B cell (primary cell): ENCODE results near the gene RPTOR. TPM values are rescaled to one million over a fixed set of nuclear protein-coding genes. Genes with fewer than 3 reads are reported as not detected.
A peak's percentile ranks its signal among the peaks of the same experiment; 100 is the strongest.

Source experiments
- ATAC-seq: fragments of 200-7000 bp; cut with Tn5 transposase; one replicate; pipeline ENCODE4 v1.10.0; 2021; ENCODE audit warnings: low read depth, mild to moderate bottlenecking, moderate number of reproducible peaks, moderate library complexity
- CTCF ChIA-PET: fragments of 350-600 bp; sonication (Branson Sonifier 250); formaldehyde crosslinking; loops from one replicate; lab custom pipeline; 2021; ENCODE audit warnings: antibody characterized with exemption, inconsistent platforms; lab: Charles Lee
- POLR2A ChIA-PET: fragments of 350-600 bp; sonication (Branson Sonifier 250); formaldehyde crosslinking; loops from one replicate; lab custom pipeline; 2021; ENCODE audit warnings: antibody characterized with exemption; lab: Charles Lee
- DNase-seq: peaks from one replicate; pipeline ENCODE4 v3.0.0; 2013
- H2AFZ ChIP-seq: 2 replicates; pipeline ENCODE4 v1.6.1; 2012; ENCODE audit warnings: mild to moderate bottlenecking, low read depth, low read length; ENCODE audit not compliant: insufficient read depth, poor library complexity, severe bottlenecking
- H3K27ac ChIP-seq, 2 donors: 1 replicate in 1 of 2; 2 replicates in 1 of 2; pipeline ENCODE4 v1.5.1; 2012 to 2013; ENCODE audit warnings: low read length in 2 of 2, mild to moderate bottlenecking in 2 of 2, moderate library complexity in 1 of 2
- H3K27me3 ChIP-seq, 4 experiments: fragments of 200-600 bp in 1 of 4; sonication (generic) in 1 of 4; replicated peaks in 1 of 4; 1 replicate in 2 of 4; 2 replicates in 2 of 4; pipeline versions ENCODE4 v1.6.1 to v1.7.0; 2013 to 2016; ENCODE audit warnings: low read length in 3 of 4, mild to moderate bottlenecking in 2 of 4, mixed read lengths in 1 of 4, moderate library complexity in 1 of 4; ENCODE audit not compliant: insufficient read depth in 4 of 4, control insufficient read depth in 3 of 4; ENCODE audit errors: control extremely low read depth in 1 of 4
- H3K36me3 ChIP-seq, 2 experiments: replicated peaks in 1 of 2; 1 replicate in 1 of 2; 2 replicates in 1 of 2; pipeline versions ENCODE4 v1.6.1 to v1.7.1; 2013; ENCODE audit warnings: low read length in 1 of 2; ENCODE audit not compliant: insufficient read depth in 2 of 2, control insufficient read depth in 1 of 2; ENCODE audit errors: control extremely low read depth in 1 of 2, extremely low read depth in 1 of 2
- H3K4me1 ChIP-seq, 2 donors: fragments of 200-600 bp in 1 of 2; sonication (generic) in 1 of 2; 1 replicate in 1 of 2; 2 replicates in 1 of 2; pipeline versions ENCODE4 v1.5.1 to v1.6.1; 2013 to 2017; ENCODE audit warnings: low read length in 2 of 2; ENCODE audit not compliant: control insufficient read depth in 2 of 2, insufficient read depth in 2 of 2
- H3K4me2 ChIP-seq: replicated peaks from 2 replicates; pipeline ENCODE3; 2012; ENCODE audit warnings: mild to moderate bottlenecking, low read depth, low read length; ENCODE audit not compliant: poor library complexity, severe bottlenecking
- H3K4me3 ChIP-seq, 5 experiments: fragments of 200-600 bp in 1 of 5; sonication (generic) in 1 of 5; 1 replicate in 3 of 5; 2 replicates in 2 of 5; pipeline versions ENCODE4 v1.5.1 to v1.7.0; 2011 to 2016; ENCODE audit warnings: low read length in 4 of 5, mild to moderate bottlenecking in 4 of 5, low read depth in 2 of 5, control low read depth in 1 of 5, moderate library complexity in 1 of 5; ENCODE audit not compliant: insufficient read depth in 1 of 5; ENCODE audit errors: control extremely low read depth in 1 of 5, extremely low read depth in 1 of 5
- H3K79me2 ChIP-seq: fragments of 200-600 bp; sonication (generic); one replicate; pipeline ENCODE4 v1.6.0; 2016; ENCODE audit warnings: low read length; ENCODE audit not compliant: control insufficient read depth, insufficient read depth
- H3K9ac ChIP-seq: fragments of 200-600 bp; sonication (generic); 2 replicates; pipeline ENCODE4 v1.6.1; 2017; ENCODE audit warnings: mild to moderate bottlenecking, low read length, moderate library complexity
- H3K9me3 ChIP-seq, 3 donors: one replicate each; pipeline versions ENCODE4 v1.6.1 to v1.7.1; 2013; ENCODE audit warnings: low read length in 2 of 3; ENCODE audit not compliant: control insufficient read depth in 2 of 3, insufficient read depth in 1 of 3; ENCODE audit errors: control extremely low read depth in 1 of 3
- H4K20me1 ChIP-seq: 2 replicates; pipeline ENCODE4 v1.6.0; 2012; ENCODE audit warnings: mild to moderate bottlenecking, low read length; ENCODE audit not compliant: insufficient read depth, control insufficient read depth, poor library complexity, severe bottlenecking
- H3K27ac Mint-ChIP-seq: one replicate; pipeline ENCODE4 v1.8.0; 2021; ENCODE audit warnings: mixed read lengths
- H3K27me3 Mint-ChIP-seq: one replicate; pipeline ENCODE4 v1.8.0; 2021; ENCODE audit warnings: mixed read lengths
- H3K4me1 Mint-ChIP-seq: one replicate; pipeline ENCODE4 v1.8.0; 2021; ENCODE audit warnings: mixed read lengths
- H3K4me3 Mint-ChIP-seq: one replicate; pipeline ENCODE4 v1.8.0; 2021; ENCODE audit warnings: mixed read lengths
- H3K9me3 Mint-ChIP-seq: one replicate; pipeline ENCODE4 v1.8.0; 2022; ENCODE audit warnings: mixed read lengths; ENCODE audit not compliant: insufficient read depth
- EZH2 ChIP-seq: IDR thresholded peaks from 2 replicates; pipeline ENCODE4 v1.6.1; 2012; ENCODE audit warnings: borderline replicate concordance, low read depth, mild to moderate bottlenecking, moderate library complexity, low read length; ENCODE audit not compliant: insufficient read depth, poor library complexity, severe bottlenecking
- WGBS: methylation state at CpG from one replicate; pipeline ENCODE4 v1.1.5; 2013; ENCODE audit warnings: missing lambda C conversion rate; ENCODE audit not compliant: insufficient coverage; 5-methylcytosine and 5-hydroxymethylcytosine counted together
- intact Hi-C: fragments of 100-400 bp; cut with micrococcal nuclease; formaldehyde crosslinking; loops from one replicate; pipeline ENCODE4 v1.10.0; 2022
- polyA plus RNA-seq: library from polyadenylated mRNA; depleted of rRNA; stranded (reverse); fragments of >200 nt; gene quantifications from 2 replicates; pipeline ENCODE4 v1.2.3, GENCODE V29; 2012
- total RNA-seq, 2 donors: library from RNA; stranded (reverse); fragments of 120-200 nt in 1 of 2; gene quantifications; 1 replicate in 1 of 2; 2 replicates in 1 of 2; pipeline versions ENCODE4 v1.2.3 to v1.2.4, GENCODE V29; 2013 to 2022
- TF ChIP-seq, protein P1 (sequence below): fragments of 200-600 bp; IDR thresholded peaks from one replicate; pipeline ENCODE4 v1.8.0; 2022; ENCODE audit warnings: antibody characterized with exemption, mild to moderate bottlenecking

The RPTOR gene
- total and polyA plus RNA-seq, 2 donors (not counting 1 experiment from before 2014, with no cell fraction given) = 13.4 to 58.8 TPM

DNA sequence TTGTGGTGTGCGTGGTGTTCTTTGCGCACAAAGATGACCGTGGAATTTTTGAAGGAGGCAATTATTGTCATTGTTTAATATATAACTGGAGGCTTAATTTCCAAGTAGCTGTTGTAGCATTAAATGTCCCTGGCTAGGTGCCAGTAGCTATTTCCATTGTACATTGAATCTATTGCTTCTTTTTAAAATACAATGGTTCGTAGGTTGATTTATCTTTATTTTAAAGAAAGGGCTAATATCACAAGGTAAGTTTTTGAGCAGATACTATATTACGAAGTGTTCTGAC, 127.1 kb downstream of the RPTOR start:
- H3K4me2 ChIP-seq = no peak overlapping the region
- Mint-ChIP-seq H3K4me3 (no peak overlapping the region), H3K27ac (no peak overlapping the region), H3K27me3 (no peaks in the 10 kb centered on the region), H3K4me1 (peaks cover 30% of the 10 kb centered on the region), H3K9me3 (no peaks in the 10 kb centered on the region)
- H3K27me3 ChIP-seq = no peaks in the 10 kb centered on the region
- ChIA-PET POLR2A (no interaction called here), CTCF (no interaction called here)
- WGBS = 100% methylated on average over 4 of the region's 5 CpGs
- H3K4me1 ChIP-seq = peaks cover 10 to 17% of the 10 kb centered on the region in 2 donors
- ATAC-seq (no peak), DNase-seq (no peak)
- peaks cover 0 to 5% (median 0%) of the 10 kb centered on the region in 3 donors for H3K9me3 ChIP-seq
- no peak overlapping the region for H3K9ac ChIP-seq
- TF ChIP-seq EZH2 = no peak
- TF ChIP-seq, protein P1, sequence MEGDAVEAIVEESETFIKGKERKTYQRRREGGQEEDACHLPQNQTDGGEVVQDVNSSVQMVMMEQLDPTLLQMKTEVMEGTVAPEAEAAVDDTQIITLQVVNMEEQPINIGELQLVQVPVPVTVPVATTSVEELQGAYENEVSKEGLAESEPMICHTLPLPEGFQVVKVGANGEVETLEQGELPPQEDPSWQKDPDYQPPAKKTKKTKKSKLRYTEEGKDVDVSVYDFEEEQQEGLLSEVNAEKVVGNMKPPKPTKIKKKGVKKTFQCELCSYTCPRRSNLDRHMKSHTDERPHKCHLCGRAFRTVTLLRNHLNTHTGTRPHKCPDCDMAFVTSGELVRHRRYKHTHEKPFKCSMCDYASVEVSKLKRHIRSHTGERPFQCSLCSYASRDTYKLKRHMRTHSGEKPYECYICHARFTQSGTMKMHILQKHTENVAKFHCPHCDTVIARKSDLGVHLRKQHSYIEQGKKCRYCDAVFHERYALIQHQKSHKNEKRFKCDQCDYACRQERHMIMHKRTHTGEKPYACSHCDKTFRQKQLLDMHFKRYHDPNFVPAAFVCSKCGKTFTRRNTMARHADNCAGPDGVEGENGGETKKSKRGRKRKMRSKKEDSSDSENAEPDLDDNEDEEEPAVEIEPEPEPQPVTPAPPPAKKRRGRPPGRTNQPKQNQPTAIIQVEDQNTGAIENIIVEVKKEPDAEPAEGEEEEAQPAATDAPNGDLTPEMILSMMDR = no peak
- no peak overlapping the region for H2AFZ ChIP-seq
- H3K4me3 ChIP-seq = no peak overlapping the region
- no peak overlapping the region for H3K27ac ChIP-seq
- H3K36me3 ChIP-seq = no peaks in the 10 kb centered on the region
- intact Hi-C loops = no loop called here
- peaks cover 79% of the 10 kb centered on the region for H3K79me2 ChIP-seq
- H4K20me1 ChIP-seq = peaks cover 45% of the 10 kb centered on the region

DNA sequence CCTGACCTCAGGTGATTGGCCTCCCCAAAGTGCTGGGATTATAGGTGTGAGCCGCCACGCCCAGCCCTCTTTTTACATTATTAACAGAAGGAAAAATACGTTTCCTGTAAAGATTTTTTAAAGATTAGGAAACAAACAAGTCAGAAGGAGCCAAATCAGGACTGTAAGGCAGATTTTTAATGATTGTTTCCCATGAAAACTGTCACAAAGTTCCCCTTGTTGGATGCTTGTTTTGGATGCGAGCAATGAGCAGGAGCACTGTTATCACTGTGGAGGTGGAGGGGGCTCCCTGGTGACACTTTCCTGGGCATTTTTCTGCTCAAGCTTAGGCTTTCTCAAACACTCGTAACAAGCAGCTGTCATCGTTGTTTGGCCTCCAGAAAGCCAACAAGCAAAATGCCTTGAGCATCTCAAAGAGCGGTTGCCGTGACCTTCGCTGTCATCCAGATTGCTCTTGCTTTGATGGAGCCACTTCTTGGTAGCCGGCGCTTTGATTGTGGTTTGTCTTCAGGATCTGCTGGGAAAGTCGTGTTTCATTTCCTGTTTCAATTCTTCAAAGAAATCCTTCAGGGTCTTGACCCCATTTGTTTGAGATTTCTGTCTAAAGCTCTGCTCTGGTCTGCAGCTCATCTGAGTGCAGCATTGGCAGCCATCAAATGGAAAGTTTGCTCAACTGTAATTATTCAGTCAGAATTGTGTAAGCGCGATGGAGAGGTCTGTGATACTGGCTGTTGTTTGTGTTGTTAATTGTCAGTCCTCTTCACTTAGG, 128.7 kb downstream of the RPTOR start:
- H3K9me3 Mint-ChIP-seq = no peaks in the 10 kb centered on the region
- ChIA-PET CTCF (no interaction called here), POLR2A (no interaction called here)
- H3K9ac ChIP-seq = no peak overlapping the region
- peak overlapping the region; percentile 20 for H3K4me2 ChIP-seq
- peaks cover 10% of the 10 kb centered on the region in 2 donors for H3K4me1 ChIP-seq
- DNase-seq (no peak), ATAC-seq (no peak)
- H3K27ac ChIP-seq = no peak overlapping the region
- 38% methylated on average over 11 of the region's 14 CpGs for WGBS
- no peaks in the 10 kb centered on the region for H3K27me3 Mint-ChIP-seq
- peak overlapping the region; percentile 7 for H3K4me3 Mint-ChIP-seq
- H3K4me1 Mint-ChIP-seq = peaks cover 25% of the 10 kb centered on the region
- intact Hi-C loops = no loop called here
- H2AFZ ChIP-seq = no peak overlapping the region
- peaks cover 0 to 5% (median 0%) of the 10 kb centered on the region in 3 donors for H3K9me3 ChIP-seq
- TF ChIP-seq EZH2 = no peak
- TF ChIP-seq, protein P1 = no peak
- H4K20me1 ChIP-seq = peaks cover 33% of the 10 kb centered on the region
- no peaks in the 10 kb centered on the region for H3K27me3 ChIP-seq
- H3K4me3 ChIP-seq = no peak overlapping the region
- H3K79me2 ChIP-seq = peaks cover 70% of the 10 kb centered on the region
- no peak overlapping the region for H3K27ac Mint-ChIP-seq
- H3K36me3 ChIP-seq = no peaks in the 10 kb centered on the region
